GM03348 (cell line): ENCODE measurements around the gene TMEM252.

Experiments used
- DNase-seq: peaks from one replicate; pipeline ENCODE4 v3.0.0; 2012; ENCODE audit warnings: low spot score

TMEM252 gene

DNA sequence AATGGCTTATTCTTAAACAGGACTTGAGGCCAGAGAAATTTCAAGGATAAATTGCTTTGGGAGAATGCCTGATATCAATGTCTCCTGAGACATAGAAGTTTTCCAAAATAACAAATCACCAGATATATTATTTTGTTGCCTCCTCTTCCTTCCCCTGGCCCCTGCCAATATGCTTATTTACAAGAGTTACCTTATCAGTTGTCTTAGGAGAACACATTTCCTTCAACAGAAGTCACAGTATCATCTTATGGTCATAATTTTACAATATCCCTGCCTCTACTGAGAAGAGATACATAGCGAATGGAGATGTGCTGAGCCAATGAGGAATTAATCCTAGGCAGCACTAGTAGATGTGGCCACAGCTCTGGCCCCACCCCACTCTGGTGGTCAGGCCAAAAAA, 43.1 kb downstream of the TMEM252 start:
- no peak for DNase-seq

- no peak for DNase-seq
These were observed 44.3 kb downstream of the TMEM252 start for GRCh38 chr9:68496356-68496755.

GRCh38 chr9:68495247-68495646, 45.4 kb downstream of the TMEM252 start:
- no peak for DNase-seq

DNA sequence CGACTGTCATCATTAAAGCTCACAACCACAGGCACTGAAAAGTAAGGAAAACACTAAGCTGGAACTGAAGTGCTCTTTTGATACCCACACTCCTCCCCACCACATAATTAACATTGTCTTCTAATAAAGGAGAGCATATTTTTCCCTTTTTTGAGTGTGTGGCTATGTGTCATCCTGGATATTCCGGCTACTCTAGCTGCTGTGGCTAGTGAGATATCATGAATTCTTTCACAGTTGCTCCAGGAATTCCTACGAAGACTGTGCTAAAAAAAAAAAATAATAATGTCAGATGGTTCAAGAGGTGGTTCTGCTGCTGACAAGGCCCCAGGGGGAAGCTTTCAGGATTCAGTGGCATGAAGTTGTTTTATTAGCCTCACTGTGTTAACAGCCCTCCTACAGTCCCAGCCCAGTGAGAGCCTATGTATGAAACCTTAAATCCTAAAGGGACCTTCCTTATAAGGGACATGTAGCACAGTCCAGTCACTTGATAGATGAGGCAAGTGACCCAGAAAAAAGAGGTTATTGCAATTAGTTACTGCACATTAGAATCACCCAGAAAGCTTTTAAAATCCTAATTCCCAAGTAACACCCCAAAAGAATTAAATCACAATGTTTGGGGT, 46.6 kb downstream of the TMEM252 start:
- DNase-seq, result no peak

DNA sequence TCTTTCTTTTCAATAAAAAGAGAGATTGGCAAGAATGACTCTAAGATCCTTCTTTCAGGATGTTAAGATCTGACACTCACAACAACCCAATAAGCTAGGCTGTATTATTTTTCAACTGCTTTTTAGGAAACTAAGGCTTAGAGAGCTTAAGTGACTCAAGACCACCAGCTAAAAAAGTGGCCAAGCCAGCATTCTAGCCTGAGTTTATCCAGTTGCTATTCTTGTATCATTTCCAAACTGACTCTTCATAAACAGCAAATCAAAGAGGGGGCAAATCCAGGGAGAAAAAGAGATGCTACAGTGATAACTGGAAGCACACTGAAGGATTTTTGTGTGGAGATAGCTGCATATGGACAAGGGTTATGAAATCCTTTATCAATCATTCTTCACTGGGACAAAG, 47.1 kb downstream of the TMEM252 start:
- DNase-seq, result no peak

GRCh38 chr9:68492806-68493205, 47.9 kb downstream of the TMEM252 start:
- DNase-seq, result no peak

GRCh38 chr9:68489646-68490045, 51.0 kb downstream of the TMEM252 start:
- DNase-seq, result no peak

GRCh38 chr9:68488126-68488525, 52.6 kb downstream of the TMEM252 start:
- DNase-seq, result no peak
